H1 (cell line): ENCODE results near the gene OXER1. TPM values are rescaled to one million over a fixed set of nuclear protein-coding genes. Genes with fewer than 3 reads are reported as not detected.

Experiments
- polyA plus RNA-seq, 7 experiments: library from polyadenylated mRNA; depleted of rRNA in 3 of 7; stranded (reverse) in 5 of 7; unstranded in 2 of 7; fragments of >200 nt in 5 of 7; fragments of 200-250 nt in 2 of 7; gene quantifications; 1 replicate in 5 of 7; 2 replicates in 1 of 7; 4 replicates in 1 of 7; pipeline versions ENCODE4 v1.2.1 to v1.2.3, GENCODE V29; 2011 to 2013; ENCODE audit warnings: missing spikeins in 2 of 7, mixed read lengths in 2 of 7
- total RNA-seq: library from RNA; stranded (reverse); fragmentation: NEBNext Ultra II Directional; extraction: Animal tissue kit (Norgen Biotek cat#: 25700); gene quantifications from 2 replicates; pipeline ENCODE4 v1.2.1, GENCODE V29; 2021
- TF ChIP-seq, protein P1 (sequence below): fragments of 300-600 bp; sonication (generic); IDR thresholded peaks from 2 replicates; pipeline ENCODE4 v1.7.1; 2012; ENCODE audit warnings: low read length, moderate library complexity, mild to moderate bottlenecking, inconsistent platforms; ENCODE audit not compliant: insufficient replicate concordance

Gene OXER1
- total and polyA plus RNA-seq, 2 of the 8 experiments (the other 6 are each of a cell fraction or from before 2014, with no cell fraction given) = 1.2 to 2.9 TPM

- TF ChIP-seq, protein P1, sequence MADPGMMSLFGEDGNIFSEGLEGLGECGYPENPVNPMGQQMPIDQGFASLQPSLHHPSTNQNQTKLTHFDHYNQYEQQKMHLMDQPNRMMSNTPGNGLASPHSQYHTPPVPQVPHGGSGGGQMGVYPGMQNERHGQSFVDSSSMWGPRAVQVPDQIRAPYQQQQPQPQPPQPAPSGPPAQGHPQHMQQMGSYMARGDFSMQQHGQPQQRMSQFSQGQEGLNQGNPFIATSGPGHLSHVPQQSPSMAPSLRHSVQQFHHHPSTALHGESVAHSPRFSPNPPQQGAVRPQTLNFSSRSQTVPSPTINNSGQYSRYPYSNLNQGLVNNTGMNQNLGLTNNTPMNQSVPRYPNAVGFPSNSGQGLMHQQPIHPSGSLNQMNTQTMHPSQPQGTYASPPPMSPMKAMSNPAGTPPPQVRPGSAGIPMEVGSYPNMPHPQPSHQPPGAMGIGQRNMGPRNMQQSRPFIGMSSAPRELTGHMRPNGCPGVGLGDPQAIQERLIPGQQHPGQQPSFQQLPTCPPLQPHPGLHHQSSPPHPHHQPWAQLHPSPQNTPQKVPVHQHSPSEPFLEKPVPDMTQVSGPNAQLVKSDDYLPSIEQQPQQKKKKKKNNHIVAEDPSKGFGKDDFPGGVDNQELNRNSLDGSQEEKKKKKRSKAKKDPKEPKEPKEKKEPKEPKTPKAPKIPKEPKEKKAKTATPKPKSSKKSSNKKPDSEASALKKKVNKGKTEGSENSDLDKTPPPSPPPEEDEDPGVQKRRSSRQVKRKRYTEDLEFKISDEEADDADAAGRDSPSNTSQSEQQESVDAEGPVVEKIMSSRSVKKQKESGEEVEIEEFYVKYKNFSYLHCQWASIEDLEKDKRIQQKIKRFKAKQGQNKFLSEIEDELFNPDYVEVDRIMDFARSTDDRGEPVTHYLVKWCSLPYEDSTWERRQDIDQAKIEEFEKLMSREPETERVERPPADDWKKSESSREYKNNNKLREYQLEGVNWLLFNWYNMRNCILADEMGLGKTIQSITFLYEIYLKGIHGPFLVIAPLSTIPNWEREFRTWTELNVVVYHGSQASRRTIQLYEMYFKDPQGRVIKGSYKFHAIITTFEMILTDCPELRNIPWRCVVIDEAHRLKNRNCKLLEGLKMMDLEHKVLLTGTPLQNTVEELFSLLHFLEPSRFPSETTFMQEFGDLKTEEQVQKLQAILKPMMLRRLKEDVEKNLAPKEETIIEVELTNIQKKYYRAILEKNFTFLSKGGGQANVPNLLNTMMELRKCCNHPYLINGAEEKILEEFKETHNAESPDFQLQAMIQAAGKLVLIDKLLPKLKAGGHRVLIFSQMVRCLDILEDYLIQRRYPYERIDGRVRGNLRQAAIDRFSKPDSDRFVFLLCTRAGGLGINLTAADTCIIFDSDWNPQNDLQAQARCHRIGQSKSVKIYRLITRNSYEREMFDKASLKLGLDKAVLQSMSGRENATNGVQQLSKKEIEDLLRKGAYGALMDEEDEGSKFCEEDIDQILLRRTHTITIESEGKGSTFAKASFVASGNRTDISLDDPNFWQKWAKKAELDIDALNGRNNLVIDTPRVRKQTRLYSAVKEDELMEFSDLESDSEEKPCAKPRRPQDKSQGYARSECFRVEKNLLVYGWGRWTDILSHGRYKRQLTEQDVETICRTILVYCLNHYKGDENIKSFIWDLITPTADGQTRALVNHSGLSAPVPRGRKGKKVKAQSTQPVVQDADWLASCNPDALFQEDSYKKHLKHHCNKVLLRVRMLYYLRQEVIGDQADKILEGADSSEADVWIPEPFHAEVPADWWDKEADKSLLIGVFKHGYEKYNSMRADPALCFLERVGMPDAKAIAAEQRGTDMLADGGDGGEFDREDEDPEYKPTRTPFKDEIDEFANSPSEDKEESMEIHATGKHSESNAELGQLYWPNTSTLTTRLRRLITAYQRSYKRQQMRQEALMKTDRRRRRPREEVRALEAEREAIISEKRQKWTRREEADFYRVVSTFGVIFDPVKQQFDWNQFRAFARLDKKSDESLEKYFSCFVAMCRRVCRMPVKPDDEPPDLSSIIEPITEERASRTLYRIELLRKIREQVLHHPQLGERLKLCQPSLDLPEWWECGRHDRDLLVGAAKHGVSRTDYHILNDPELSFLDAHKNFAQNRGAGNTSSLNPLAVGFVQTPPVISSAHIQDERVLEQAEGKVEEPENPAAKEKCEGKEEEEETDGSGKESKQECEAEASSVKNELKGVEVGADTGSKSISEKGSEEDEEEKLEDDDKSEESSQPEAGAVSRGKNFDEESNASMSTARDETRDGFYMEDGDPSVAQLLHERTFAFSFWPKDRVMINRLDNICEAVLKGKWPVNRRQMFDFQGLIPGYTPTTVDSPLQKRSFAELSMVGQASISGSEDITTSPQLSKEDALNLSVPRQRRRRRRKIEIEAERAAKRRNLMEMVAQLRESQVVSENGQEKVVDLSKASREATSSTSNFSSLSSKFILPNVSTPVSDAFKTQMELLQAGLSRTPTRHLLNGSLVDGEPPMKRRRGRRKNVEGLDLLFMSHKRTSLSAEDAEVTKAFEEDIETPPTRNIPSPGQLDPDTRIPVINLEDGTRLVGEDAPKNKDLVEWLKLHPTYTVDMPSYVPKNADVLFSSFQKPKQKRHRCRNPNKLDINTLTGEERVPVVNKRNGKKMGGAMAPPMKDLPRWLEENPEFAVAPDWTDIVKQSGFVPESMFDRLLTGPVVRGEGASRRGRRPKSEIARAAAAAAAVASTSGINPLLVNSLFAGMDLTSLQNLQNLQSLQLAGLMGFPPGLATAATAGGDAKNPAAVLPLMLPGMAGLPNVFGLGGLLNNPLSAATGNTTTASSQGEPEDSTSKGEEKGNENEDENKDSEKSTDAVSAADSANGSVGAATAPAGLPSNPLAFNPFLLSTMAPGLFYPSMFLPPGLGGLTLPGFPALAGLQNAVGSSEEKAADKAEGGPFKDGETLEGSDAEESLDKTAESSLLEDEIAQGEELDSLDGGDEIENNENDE = no peak
Observed at GRCh38 chr2:42783511-42783910, 19.6 kb upstream of the OXER1 start (continued).
